GM18499 (cell line): ENCODE results near the gene TARBP2.
A peak's percentile ranks its signal among the peaks of the same experiment; 100 is the strongest.
"Not testable (repeated sequence)": the region's sequence is repeated elsewhere in the genome, so short reads cannot be mapped to it uniquely, and the experiment has no call there.

Experiments used
- ATAC-seq: cut with Tn5 transposase; IDR thresholded peaks from one replicate; pipeline ENCODE4 v1.9.1; 2021; ENCODE audit warnings: moderate number of reproducible peaks; ENCODE audit not compliant: insufficient read depth, unreplicated experiment

TARBP2 gene

GRCh38 chr12:53507603-53507885 is 6.5 kb downstream of the TARBP2 start:
- no peak for ATAC-seq

DNA sequence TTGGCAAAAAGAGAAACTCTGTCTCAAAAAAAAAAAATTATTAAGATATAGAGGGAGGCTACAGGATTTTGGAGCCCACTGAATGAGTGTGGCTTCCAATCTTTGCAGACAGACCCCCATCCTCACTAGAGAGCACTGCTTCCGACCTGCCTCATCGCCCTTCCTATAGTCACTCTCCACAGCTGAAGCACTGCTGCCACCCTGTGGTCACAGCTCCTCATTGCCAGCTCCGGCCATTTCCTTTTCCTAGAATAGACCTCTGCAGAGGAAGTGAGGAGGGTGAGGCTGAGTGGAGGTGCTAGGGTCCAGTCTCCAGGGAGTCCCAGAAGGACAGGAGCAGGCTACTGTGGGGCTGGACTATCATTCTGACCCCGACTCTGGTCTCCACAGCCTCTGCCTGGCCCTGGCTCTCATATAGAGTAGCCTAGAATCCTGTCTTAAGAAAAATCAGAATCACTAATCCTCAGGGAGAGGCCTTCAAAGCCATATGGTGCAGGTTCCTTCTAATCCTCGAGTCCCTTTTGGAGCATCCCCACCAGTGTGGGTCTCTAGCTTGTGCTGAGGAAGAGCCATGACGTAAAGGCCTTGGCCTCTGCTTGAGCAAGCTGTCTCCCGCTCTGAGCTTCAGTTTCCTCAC is 7.6 kb downstream of the TARBP2 start:
- ATAC-seq, result no peak

GRCh38 chr12:53510181-53510812 is 9.2 kb downstream of the TARBP2 start:
- no peak for ATAC-seq

- no peak for ATAC-seq
Measured at GRCh38 chr12:53513712-53514410, 12.8 kb downstream of the TARBP2 start.

DNA sequence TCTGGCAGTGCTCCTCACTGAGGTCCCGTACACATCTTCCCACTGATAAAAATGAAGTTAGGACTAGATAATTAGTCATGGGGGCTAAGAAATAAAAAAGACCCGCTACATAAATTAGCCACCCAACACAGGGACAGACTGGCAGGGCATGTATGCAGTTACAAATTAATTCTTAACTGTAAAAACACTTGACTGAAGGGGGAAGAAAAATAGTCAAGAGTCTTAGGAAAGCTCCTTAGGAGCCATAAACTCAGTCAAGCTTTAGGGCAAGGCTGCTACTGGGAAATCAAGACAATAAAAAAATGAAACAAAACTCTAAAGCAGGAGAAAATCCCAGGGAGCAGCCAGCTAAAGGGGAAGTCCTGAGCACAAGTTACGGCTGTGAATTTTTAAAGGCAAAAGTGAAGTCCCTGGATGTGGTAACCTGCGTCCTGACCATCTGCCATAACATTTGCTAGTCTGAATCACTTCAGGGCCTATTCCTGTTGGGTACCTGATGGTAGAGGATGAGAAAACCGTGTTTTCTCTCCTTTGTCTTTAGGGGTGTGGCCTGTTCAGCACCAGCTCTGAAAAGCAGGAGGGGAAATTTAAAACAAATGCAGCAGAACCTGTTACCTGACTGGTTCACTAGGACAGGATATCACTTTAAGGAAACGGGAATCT is 13.7 kb downstream of the TARBP2 start:
- ATAC-seq, result no peak

- ATAC-seq, result no peak
Measured at GRCh38 chr12:53515291-53515680, 14.2 kb downstream of the TARBP2 start.

DNA sequence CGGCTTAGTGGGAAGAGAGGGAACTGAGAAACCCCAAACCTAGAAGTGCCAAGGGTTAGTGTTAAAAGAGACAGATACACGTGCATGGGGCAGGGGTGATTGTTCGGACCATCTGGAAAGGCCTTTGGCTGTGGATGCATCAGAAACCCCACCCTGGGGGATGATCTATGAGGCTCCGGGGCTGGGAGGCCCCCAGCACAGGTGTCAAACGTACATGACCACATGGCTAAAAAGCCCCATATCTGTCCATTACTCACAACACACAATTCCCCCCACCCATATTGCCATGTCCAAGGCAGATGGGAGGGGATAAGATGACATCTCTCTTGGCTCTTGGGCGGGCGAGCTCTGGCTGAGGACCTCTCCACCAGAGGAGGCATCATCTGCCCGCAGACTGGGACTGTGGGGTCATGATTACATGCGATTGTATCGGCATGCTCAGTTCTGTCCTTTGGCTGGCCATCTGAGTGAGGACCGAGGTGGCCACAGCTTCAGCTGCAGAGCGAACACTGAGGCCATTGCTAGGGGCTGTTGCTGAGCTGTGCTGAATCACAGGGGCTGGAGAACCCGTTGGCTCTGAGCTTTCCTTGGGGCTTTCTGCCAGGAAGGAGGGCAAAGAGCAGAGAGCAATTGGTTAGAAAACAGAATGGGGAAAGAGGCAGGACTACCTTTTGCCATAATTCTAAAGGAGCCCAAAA is 15.8 kb downstream of the TARBP2 start:
- ATAC-seq, result no peak

DNA sequence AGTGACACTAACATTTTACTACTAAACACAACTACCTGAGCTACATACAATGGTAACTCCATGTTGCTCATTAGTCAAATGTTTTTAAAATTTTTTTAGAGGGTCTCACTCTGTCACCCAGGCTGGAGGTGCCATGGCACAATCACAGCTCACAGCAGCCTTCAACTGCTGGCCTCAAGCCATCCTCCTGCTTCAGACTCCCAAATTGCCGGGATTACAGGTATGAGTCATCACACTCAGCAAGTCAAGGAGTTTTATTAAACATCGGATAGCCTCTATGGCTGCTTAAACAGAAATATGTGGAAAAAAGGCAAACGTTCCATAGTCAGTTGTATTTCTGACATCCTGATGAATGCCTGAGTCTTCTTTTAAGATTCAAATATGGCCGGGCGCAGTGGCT is 17.3 kb downstream of the TARBP2 start:
- no peak for ATAC-seq

GRCh38 chr12:53523131-53523530 is 22.0 kb downstream of the TARBP2 start:
- no peak for ATAC-seq

DNA sequence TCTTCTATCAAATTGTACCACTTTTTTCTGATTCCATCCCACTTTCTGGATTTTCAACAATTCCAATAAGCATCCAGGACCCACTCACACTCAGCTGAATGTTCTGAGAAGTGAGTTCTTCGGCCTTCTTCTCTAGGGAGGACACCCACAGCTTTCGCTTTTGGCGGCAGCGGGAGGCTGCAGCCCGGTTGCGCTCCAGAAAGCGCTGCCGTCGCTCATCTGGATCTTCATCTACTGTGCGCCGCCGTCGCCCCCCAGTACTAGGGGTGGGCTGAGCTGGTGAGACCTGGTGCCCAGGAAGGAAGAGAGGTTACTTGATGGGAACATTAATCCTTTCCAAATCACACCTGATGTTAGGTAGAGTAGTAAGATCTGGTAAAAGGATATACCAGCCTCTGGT is 23.4 kb downstream of the TARBP2 start:
- no peak for ATAC-seq

- ATAC-seq, result no peak
Measured at GRCh38 chr12:53530061-53530460, 29.0 kb downstream of the TARBP2 start.

DNA sequence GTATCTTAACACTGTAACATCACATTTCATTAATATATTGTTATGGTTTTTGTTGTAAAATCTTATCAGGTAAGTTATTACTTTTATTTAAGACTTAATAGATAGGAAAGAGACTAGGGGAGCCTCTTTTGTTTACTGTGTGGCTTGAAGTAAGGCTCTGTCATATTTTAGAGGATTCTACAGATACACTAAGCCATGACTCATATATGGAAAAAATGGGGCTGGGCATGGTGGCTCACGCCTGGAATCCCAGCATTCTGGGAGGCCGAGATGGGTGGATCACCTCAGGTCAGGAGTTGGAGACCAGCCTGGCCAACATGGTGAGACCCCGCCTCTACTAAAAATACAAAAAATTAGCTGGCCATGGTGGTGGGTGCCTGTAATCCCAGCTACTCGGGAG is 29.8 kb downstream of the TARBP2 start:
- ATAC-seq, result no peak

GRCh38 chr12:53532021-53532420 is 30.9 kb downstream of the TARBP2 start:
- no peak for ATAC-seq

DNA sequence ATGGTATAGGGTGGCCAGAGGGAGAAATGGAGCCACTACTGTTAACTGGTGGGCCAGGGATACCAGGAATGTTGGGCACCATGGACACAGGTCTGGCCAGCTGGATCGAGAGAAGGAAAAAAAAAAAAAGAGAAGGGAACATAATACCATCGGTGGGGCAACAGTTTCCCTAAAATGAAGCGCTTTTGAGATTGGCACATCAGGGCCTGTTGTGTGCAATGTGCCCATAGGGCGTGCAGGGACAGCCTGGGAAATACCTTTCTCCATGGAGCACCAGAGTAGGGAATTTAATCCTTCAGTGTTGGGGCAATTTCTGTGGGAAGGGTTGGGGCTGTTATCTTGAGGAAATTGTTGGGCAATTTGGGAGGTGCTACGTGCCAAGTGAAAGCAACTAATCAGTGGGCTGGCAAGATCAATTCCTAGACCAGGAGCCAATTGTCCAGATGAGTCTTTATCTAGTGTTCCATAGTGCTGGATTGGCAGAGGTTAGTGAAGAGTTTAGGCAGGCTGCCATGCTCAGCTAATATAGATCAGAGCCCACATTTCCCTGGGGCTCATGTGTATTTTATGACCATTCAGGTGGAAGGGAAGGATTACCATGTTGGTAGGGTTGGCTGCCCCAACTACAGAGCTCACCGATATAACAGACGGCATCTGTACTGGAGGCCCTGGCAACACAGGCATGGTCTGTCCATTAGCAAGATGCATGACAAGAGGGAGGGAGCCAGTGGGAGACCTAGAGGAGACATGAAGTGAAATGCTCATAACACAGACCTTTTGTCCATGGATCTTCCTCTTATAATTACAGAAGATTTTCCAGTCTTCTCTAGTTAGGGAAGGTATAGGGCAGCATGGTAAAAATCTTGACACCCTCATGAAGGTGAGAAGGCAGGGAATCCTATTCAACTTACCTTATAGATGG is 31.7 kb downstream of the TARBP2 start:
- no peak for ATAC-seq

DNA sequence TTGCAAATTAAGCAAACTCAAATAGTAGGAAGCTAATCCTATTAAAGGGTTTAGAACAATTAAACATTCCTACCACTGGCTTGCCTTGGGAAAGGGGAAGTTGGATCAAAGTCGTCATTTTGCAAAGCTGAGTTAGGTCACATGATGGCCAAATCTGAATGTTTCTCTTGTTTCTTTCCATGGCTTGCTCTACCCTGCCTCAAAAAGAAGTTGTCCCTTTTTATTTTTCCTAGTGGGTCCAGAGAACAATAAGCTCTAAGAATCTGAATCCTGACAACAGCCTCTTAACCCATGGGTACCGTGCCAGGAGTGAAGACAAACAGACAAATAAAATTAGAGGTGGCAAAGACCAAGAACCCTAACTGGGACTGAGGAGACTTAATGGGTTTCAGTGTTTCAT is 32.4 kb downstream of the TARBP2 start:
- no peak for ATAC-seq

GRCh38 chr12:53536962-53537361 is 35.9 kb downstream of the TARBP2 start:
- ATAC-seq, result no peak

- ATAC-seq, result no peak
Measured at GRCh38 chr12:53538209-53538689, 37.2 kb downstream of the TARBP2 start.

- ATAC-seq, result no peak
Measured at GRCh38 chr12:53539526-53539925, 38.4 kb downstream of the TARBP2 start.

- ATAC-seq, result peak; percentile 70
Measured at GRCh38 chr12:53543539-53543938, 42.5 kb downstream of the TARBP2 start.

- not testable (repeated sequence) for ATAC-seq
Measured at GRCh38 chr12:53548354-53548753, 47.3 kb downstream of the TARBP2 start.
